CD8-positive, alpha-beta memory T cell (primary cell): ENCODE results near the gene RNF31. TPM values are rescaled to one million over a fixed set of nuclear protein-coding genes. Genes with fewer than 3 reads are reported as not detected.
A peak's percentile ranks its signal among the peaks of the same experiment; 100 is the strongest.

Source experiments
- CTCF ChIA-PET: fragments of 350-600 bp; sonication (Branson Sonifier 250); formaldehyde crosslinking; loops from one replicate; lab custom pipeline; 2021; ENCODE audit warnings: antibody characterized with exemption; lab: Charles Lee
- POLR2A ChIA-PET: fragments of 350-600 bp; sonication (Branson Sonifier 250); formaldehyde crosslinking; loops from one replicate; lab custom pipeline; 2021; ENCODE audit warnings: antibody characterized with exemption; lab: Charles Lee
- DNase-seq, 5 donors: peaks; one replicate each; pipeline versions ENCODE4 v3.0.0 to v3.0.0-alpha.2; 2020 to 2022; ENCODE audit warnings: mixed read lengths in 1 of 5
- H3K27ac ChIP-seq: one replicate; pipeline ENCODE4 v1.7.0; 2013; ENCODE audit warnings: low read depth, mild to moderate bottlenecking, low read length, moderate library complexity
- H3K27me3 ChIP-seq: 2 replicates; pipeline ENCODE4 v1.7.0; 2013; ENCODE audit warnings: low read length, mild to moderate bottlenecking; ENCODE audit not compliant: insufficient read depth, poor library complexity, severe bottlenecking
- H3K36me3 ChIP-seq: 2 replicates; pipeline ENCODE4 v1.7.0; 2013; ENCODE audit warnings: mild to moderate bottlenecking, low read length, moderate library complexity; ENCODE audit not compliant: insufficient read depth
- H3K4me1 ChIP-seq: 2 replicates; pipeline ENCODE4 v1.7.0; 2013; ENCODE audit warnings: mild to moderate bottlenecking, low read length, moderate library complexity; ENCODE audit not compliant: insufficient read depth
- H3K4me3 ChIP-seq: 2 replicates; pipeline ENCODE4 v1.7.0; 2013; ENCODE audit warnings: mild to moderate bottlenecking, low read length
- H3K9me3 ChIP-seq: 2 replicates; pipeline ENCODE4 v1.7.0; 2013; ENCODE audit warnings: mild to moderate bottlenecking, low read length
- H3K27ac Mint-ChIP-seq, 8 donors: one replicate each; pipeline ENCODE4 v1.8.0; 2020 to 2021; ENCODE audit warnings: mixed read lengths in 8 of 8, mild to moderate bottlenecking in 6 of 8, inconsistent platforms in 3 of 8, moderate library complexity in 3 of 8
- H3K27me3 Mint-ChIP-seq, 2 donors: one replicate each; pipeline ENCODE4 v1.8.0; 2020 to 2021; ENCODE audit warnings: mixed read lengths in 2 of 2, mild to moderate bottlenecking in 1 of 2, moderate library complexity in 1 of 2
- H3K36me3 Mint-ChIP-seq, 3 donors: one replicate each; pipeline ENCODE4 v1.8.0; 2020 to 2021; ENCODE audit warnings: mixed read lengths in 3 of 3, inconsistent platforms in 1 of 3, mild to moderate bottlenecking in 1 of 3
- H3K4me1 Mint-ChIP-seq, 3 donors: one replicate each; pipeline ENCODE4 v1.8.0; 2020 to 2021; ENCODE audit warnings: mixed read lengths in 3 of 3, inconsistent platforms in 1 of 3, mild to moderate bottlenecking in 1 of 3
- H3K4me3 Mint-ChIP-seq, 7 donors: one replicate each; pipeline ENCODE4 v1.8.0; 2020 to 2021; ENCODE audit warnings: mixed read lengths in 7 of 7, mild to moderate bottlenecking in 6 of 7, moderate library complexity in 4 of 7, inconsistent platforms in 2 of 7
- H3K9me3 Mint-ChIP-seq, 5 donors: one replicate each; pipeline ENCODE4 v1.8.0; 2020 to 2022; ENCODE audit warnings: mixed read lengths in 5 of 5, mild to moderate bottlenecking in 3 of 5, moderate library complexity in 2 of 5, inconsistent platforms in 1 of 5
- polyA plus RNA-seq: library from polyadenylated mRNA; unstranded; fragments of 300-500 nt; fragmentation: Illumina TruSeq; gene quantifications from one replicate; pipeline ENCODE4 v1.2.3, GENCODE V29; 2021
- total RNA-seq, 2 experiments: library from RNA; stranded (reverse); gene quantifications; one replicate each; pipeline ENCODE4 v1.2.3, GENCODE V29; 2021

Gene RNF31
- total and polyA plus RNA-seq, 3 experiments from 2014 or later = 71.5 to 85.9 (median 85.9) TPM

DNA sequence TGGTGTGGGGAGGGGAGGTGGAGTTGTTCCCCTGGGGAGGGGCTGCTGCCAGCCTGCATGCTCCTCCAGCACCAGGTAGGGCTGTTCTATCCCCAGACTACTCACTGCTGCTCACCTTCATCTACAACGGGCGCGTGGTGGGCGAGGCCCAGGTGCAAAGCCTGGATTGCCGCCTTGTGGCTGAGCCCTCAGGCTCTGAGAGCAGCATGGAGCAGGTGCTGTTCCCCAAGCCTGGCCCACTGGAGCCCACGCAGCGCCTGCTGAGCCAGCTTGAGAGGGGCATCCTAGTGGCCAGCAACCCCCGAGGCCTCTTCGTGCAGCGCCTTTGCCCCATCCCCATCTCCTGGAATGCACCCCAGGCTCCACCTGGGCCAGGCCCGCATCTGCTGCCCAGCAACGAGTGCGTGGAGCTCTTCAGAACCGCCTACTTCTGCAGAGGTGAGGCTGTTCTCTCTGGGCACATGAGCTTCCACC lies 17.3 kb downstream of the RNF31 start:
- H3K4me3 ChIP-seq = no peak overlapping the region
- H3K27me3 ChIP-seq = no peaks in the 10 kb centered on the region
- Mint-ChIP-seq H3K9me3 (no peaks in the 10 kb centered on the region), H3K4me3 (peak overlapping the region in 2 of 7 donors; percentile 58 to 74), H3K27ac (peak overlapping the region in 4 of 8 donors; percentile 79 to 96 (median 86)), H3K27me3 (peaks cover 0 to 5% of the 10 kb centered on the region in 2 donors), H3K36me3 (peaks cover 23 to 82% (median 35%) of the 10 kb centered on the region in 3 donors), H3K4me1 (peaks cover 47 to 66% (median 61%) of the 10 kb centered on the region in 3 donors)
- CTCF ChIA-PET = interaction anchor here (0.9 to 1.2 kb wide), 2 partner anchors 28 to 74 kb away, joined by 3 read pairs; partner anchors contain the start of gene PSME1
- peaks cover 56% of the 10 kb centered on the region for H3K36me3 ChIP-seq
- no peak overlapping the region for H3K27ac ChIP-seq
- no peak for DNase-seq
- H3K9me3 ChIP-seq = no peaks in the 10 kb centered on the region
- peaks cover 41% of the 10 kb centered on the region for H3K4me1 ChIP-seq
- POLR2A ChIA-PET = no interaction called here

DNA sequence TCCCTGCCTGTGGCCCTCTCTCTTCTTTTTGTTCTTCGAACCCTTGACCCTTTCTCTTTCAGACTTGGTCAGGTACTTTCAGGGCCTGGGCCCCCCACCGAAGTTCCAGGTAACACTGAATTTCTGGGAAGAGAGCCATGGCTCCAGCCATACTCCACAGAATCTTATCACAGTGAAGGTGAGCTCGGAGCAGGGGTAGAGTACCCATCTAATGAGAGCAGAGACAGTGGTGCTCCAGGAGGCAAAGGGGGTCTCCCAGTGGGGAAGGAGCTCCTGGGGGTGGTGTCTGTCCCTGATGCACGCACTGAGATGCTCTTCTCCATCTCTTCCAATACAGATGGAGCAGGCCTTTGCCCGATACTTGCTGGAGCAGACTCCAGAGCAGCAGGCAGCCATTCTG lies 18.5 kb downstream of the RNF31 start:
- H3K27ac Mint-ChIP-seq = peak overlapping the region in 1 of 8 donors; percentile 38
- H3K27ac ChIP-seq = no peak overlapping the region
- H3K9me3 Mint-ChIP-seq = no peaks in the 10 kb centered on the region
- H3K27me3 Mint-ChIP-seq = peaks cover 0 to 5% of the 10 kb centered on the region in 2 donors
- DNase-seq = no peak
- peaks cover 46 to 62% (median 57%) of the 10 kb centered on the region in 3 donors for H3K4me1 Mint-ChIP-seq
- no peak overlapping the region for H3K4me3 ChIP-seq
- CTCF ChIA-PET = interaction anchor here (1.2 kb wide), 1 partner anchor 75 kb away, joined by 3 read pairs; no protein-coding TSS in a partner anchor
- peaks cover 35% of the 10 kb centered on the region for H3K4me1 ChIP-seq
- POLR2A ChIA-PET = no interaction called here
- H3K4me3 Mint-ChIP-seq = peak overlapping the region in 2 of 7 donors; percentile 26 to 53
- peaks cover 49% of the 10 kb centered on the region for H3K36me3 ChIP-seq
- H3K27me3 ChIP-seq = no peaks in the 10 kb centered on the region
- no peaks in the 10 kb centered on the region for H3K9me3 ChIP-seq
- peaks cover 23 to 78% (median 35%) of the 10 kb centered on the region in 3 donors for H3K36me3 Mint-ChIP-seq

DNA sequence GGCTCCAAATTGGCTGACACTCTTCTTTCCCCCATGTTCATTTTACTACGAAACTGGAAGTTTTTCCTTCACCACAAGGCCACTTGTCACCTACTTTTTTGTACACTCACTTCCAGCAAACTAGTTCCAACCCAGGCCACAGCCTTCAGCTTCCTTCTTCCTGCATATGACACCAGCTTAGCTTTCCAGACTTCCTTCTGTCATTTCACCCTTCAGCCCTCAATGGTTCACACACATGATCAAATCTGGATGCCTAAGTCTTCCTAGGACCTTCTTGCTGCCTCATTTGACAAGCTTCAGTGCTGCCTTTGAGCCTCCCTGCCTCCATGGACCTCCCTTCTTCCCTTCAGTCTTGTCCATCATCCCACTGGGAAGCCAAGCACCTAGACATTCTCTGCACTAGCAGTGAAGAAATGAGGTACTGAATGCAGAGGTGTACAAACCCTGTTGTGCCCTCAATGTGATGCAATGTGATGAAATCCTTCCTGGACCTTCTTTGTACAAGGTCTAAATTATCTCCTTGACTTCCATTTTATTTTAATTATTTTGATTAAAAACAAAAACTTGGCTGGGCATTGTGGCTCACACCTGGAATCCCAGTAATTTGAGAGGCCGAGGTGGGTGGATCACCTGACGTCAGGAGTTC lies 20.3 kb downstream of the RNF31 start:
- Histone ChIP-seq H3K27ac (no peak overlapping the region), H3K4me3 (no peak overlapping the region), H3K9me3 (no peaks in the 10 kb centered on the region), H3K36me3 (peaks cover 49% of the 10 kb centered on the region), H3K27me3 (no peaks in the 10 kb centered on the region), H3K4me1 (peaks cover 25% of the 10 kb centered on the region)
- peaks cover 38 to 57% (median 56%) of the 10 kb centered on the region in 3 donors for H3K4me1 Mint-ChIP-seq
- no peak for DNase-seq
- H3K4me3 Mint-ChIP-seq = peak overlapping the region in 2 of 7 donors; percentile 14 to 66
- H3K27me3 Mint-ChIP-seq = peaks cover 0 to 2% of the 10 kb centered on the region in 2 donors
- no peaks in the 10 kb centered on the region for H3K9me3 Mint-ChIP-seq
- CTCF ChIA-PET = no interaction called here
- peaks cover 12 to 66% (median 29%) of the 10 kb centered on the region in 3 donors for H3K36me3 Mint-ChIP-seq
- H3K27ac Mint-ChIP-seq = peak overlapping the region in 6 of 8 donors; percentile 10 to 86 (median 74)
- POLR2A ChIA-PET = interaction anchor here (0.6 kb wide), 1 partner anchor 45 kb away, joined by 3 read pairs; no protein-coding TSS in a partner anchor

DNA sequence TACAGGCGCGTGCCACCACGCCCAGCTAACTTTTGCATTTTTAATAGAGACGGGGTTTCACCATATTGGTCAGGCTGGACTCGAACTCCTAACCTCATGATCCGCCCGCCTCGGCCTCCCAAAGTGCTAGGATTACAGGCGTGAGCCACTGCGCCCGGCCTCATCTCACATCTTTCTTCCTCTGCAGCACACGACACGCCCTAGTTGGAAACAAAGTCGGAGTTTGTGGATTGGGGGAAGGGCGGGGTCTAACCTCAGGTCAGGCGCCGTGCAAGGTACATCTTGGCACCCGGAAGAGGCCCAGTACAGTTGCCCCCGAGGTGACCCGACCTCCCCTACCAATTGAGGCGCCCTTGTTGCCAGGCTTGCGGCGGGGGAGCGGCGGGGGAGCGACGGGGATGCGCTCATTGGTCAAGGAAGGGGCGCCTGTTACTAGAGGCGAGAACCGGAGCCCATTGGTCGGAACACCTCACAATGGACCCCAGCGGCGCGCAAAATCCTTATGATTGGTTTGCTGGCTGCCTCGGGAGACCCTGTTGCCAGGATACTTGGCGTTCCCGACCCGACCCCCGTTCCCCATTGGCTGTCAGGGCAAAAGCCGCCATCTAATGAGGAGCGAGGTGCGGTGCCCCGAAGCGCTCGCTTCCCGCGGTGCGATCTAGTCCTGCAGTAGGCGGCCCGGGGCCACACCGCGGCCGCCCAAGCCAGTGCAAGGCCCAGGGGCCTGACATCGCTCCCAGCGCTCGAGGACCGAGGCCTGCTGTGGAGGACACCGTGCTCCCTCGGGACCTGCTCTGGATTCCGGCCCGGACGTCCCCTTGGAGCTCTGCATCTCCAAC lies 24.3 kb downstream of the RNF31 start, which contains the start of gene REC8:
Gene REC8, plus strand, starts transcription at position 659 of the 839 bp plus-strand sequence. CDS start 473 bp downstream, outside the sequence.
- H3K36me3 ChIP-seq = peaks cover 13% of the 10 kb centered on the region
- peak; percentile 67 to 89 (median 80) for DNase-seq
- Mint-ChIP-seq H3K9me3 (no peaks in the 10 kb centered on the region), H3K36me3 (peaks cover 4 to 43% (median 15%) of the 10 kb centered on the region in 3 donors), H3K4me3 (peak within 1 kb of the TSS; percentile 81 to 91 (median 90)), H3K27me3 (peaks cover 0 to 2% of the 10 kb centered on the region in 2 donors), H3K4me1 (peaks cover 33 to 48% (median 47%) of the 10 kb centered on the region in 3 donors), H3K27ac (peak within 1 kb of the TSS; percentile 88 to 96 (median 93))
- peak within 1 kb of the TSS; percentile 48 for H3K4me3 ChIP-seq
- H3K27ac ChIP-seq = no peak within 1 kb of the TSS
- CTCF ChIA-PET = interaction anchor here (0.9 to 4.7 kb wide), 4 partner anchors 8 to 17 kb away, joined by 3 to 36 read pairs (median 5); partner anchors contain the start of genes IPO4 and IRF9
- no peaks in the 10 kb centered on the region for H3K9me3 ChIP-seq
- POLR2A ChIA-PET = interaction anchor here (0.6 to 2.4 kb wide), 5 partner anchors 10 to 67 kb away, joined by 3 to 12 read pairs (median 5); partner anchors contain the start of genes CHMP4A, IRF9 and TSSK4
- H3K27me3 ChIP-seq = no peaks in the 10 kb centered on the region
- H3K4me1 ChIP-seq = no peaks in the 10 kb centered on the region

DNA sequence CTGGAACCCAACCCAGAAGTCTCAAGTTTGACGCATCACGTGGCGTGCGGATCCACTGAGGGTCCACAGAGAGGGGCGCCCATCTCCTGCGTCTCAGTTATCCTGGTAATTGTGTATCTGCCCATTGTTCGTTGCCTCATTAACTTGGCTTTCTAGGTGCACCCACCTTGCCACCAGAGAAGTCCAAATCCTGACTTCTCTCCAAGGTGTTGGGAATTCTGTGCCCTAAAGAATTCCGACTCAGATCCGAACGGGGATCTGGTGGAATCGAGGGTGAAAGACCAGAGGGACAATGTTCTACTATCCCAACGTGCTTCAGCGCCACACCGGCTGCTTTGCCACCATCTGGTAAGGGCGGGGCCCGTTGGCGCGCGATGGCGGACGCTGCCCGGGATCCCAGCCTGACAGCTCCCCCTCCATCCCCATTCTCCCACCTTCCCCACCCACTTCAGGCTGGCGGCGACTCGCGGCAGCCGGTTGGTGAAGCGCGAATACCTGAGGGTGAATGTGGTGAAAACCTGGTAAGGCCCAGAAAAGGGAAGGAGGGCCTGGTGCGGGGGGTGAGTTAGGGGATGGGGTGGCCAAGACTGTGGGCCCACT lies 25.1 kb downstream of the RNF31 start:
- ChIA-PET POLR2A (interaction anchor here (2.4 kb wide), 1 partner anchor 11 kb away, joined by 8 read pairs; the partner anchor contains the start of gene IRF9), CTCF (interaction anchor here (4.7 kb wide), 1 partner anchor 12 kb away, joined by 36 read pairs; the partner anchor contains the start of gene IRF9)
- Mint-ChIP-seq H3K4me3 (peak overlapping the region; percentile 81 to 91 (median 90)), H3K27me3 (peaks cover 0 to 2% of the 10 kb centered on the region in 2 donors), H3K27ac (peak overlapping the region in 7 of 8 donors; percentile 14 to 96 (median 80)), H3K36me3 (peaks cover 4 to 44% (median 14%) of the 10 kb centered on the region in 3 donors), H3K4me1 (peaks cover 33 to 47% (median 46%) of the 10 kb centered on the region in 3 donors), H3K9me3 (no peaks in the 10 kb centered on the region)
- peaks cover 12% of the 10 kb centered on the region for H3K36me3 ChIP-seq
- no peak for DNase-seq
- peak overlapping the region; percentile 48 for H3K4me3 ChIP-seq
- no peaks in the 10 kb centered on the region for H3K9me3 ChIP-seq
- no peak overlapping the region for H3K27ac ChIP-seq
- H3K4me1 ChIP-seq = no peaks in the 10 kb centered on the region
- no peaks in the 10 kb centered on the region for H3K27me3 ChIP-seq

DNA sequence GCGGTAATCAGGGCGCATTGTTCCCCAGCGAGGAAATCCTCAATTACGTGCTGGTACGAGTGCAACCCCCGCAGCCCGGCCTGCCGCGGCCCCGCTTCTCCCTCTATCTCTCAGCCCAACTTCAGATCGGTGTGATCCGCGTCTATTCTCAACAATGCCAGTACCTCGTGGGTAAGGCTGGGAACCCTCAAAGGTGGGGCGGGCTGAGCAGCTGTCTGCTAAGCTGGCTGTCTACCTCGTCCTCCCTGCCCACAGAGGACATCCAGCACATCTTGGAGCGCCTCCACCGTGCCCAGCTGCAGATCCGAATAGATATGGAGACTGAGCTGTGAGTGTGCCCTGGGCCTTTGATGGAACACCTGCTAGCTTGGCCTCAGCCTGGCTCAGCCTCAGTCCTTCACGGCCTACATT lies 25.6 kb downstream of the RNF31 start:
- H3K27me3 Mint-ChIP-seq = peaks cover 0 to 2% of the 10 kb centered on the region in 2 donors
- H3K9me3 ChIP-seq = no peaks in the 10 kb centered on the region
- no peak for DNase-seq
- peak overlapping the region in 6 of 7 donors; percentile 45 to 89 (median 82) for H3K4me3 Mint-ChIP-seq
- ChIA-PET POLR2A (interaction anchor here (1.2 kb wide), 1 partner anchor 12 kb away, joined by 4 read pairs; the partner anchor contains the start of gene IRF9), CTCF (interaction anchor here (0.9 to 4.7 kb wide), 2 partner anchors 10 to 12 kb away, joined by 3 to 36 read pairs; partner anchors contain the start of gene IRF9)
- no peaks in the 10 kb centered on the region for H3K27me3 ChIP-seq
- no peak overlapping the region for H3K27ac ChIP-seq
- H3K27ac Mint-ChIP-seq = peak overlapping the region; percentile 71 to 96 (median 78)
- peaks cover 8% of the 10 kb centered on the region for H3K36me3 ChIP-seq
- H3K36me3 Mint-ChIP-seq = peaks cover 0 to 43% (median 10%) of the 10 kb centered on the region in 3 donors
- H3K4me3 ChIP-seq = no peak overlapping the region
- H3K4me1 Mint-ChIP-seq = peaks cover 33 to 47% (median 42%) of the 10 kb centered on the region in 3 donors
- H3K9me3 Mint-ChIP-seq = no peaks in the 10 kb centered on the region
- no peaks in the 10 kb centered on the region for H3K4me1 ChIP-seq

DNA sequence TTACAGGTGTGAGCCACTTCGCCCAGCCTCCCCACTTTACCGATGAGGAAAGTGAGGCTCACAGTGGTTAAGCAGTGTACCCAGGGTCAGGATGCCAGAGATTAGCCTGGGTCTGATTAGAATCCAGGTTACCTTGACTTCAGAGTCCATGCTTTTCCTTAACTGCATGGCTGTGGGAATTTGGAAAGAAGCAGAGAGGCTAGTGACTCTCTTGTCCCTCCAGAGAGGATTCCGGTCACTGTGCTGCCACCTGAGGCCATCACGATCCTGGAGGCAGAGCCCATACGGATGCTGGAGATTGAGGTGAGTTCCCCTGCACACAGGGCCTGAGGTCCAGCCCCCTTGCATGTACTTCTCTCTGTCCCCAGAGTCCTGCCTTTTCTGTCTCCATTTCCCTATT lies 29.3 kb downstream of the RNF31 start:
- Histone ChIP-seq H3K4me3 (no peak overlapping the region), H3K9me3 (no peaks in the 10 kb centered on the region), H3K36me3 (peaks cover 19% of the 10 kb centered on the region), H3K4me1 (no peaks in the 10 kb centered on the region), H3K27me3 (no peaks in the 10 kb centered on the region), H3K27ac (no peak overlapping the region)
- peaks cover 25 to 29% (median 28%) of the 10 kb centered on the region in 3 donors for H3K4me1 Mint-ChIP-seq
- no peaks in the 10 kb centered on the region for H3K9me3 Mint-ChIP-seq
- H3K36me3 Mint-ChIP-seq = peaks cover 0 to 67% (median 9%) of the 10 kb centered on the region in 3 donors
- CTCF ChIA-PET = interaction anchor here (1.7 kb wide), 1 partner anchor 43 kb away, joined by 3 read pairs; no protein-coding TSS in a partner anchor
- no peak overlapping the region for H3K4me3 Mint-ChIP-seq
- H3K27ac Mint-ChIP-seq = peak overlapping the region in 1 of 8 donors; percentile 47
- no peak for DNase-seq
- POLR2A ChIA-PET = interaction anchor here (0.6 kb wide), 1 partner anchor 27 kb away, joined by 3 read pairs; no protein-coding TSS in a partner anchor
- no peaks in the 10 kb centered on the region for H3K27me3 Mint-ChIP-seq
